ENCODE data around the gene DCPS.

GRCh38 chr11:126317756-126318573 is 14.1 kb downstream of the DCPS start:
- TF ChIP-seq CTCF (IDR thresholded peaks at IDR 0.05) (no peak), POLR2AphosphoS5 (IDR thresholded peaks at IDR 0.05; ENCODE audit: low read depth, low read length) (no peak), SIN3A (IDR thresholded peaks at IDR 0.05; ENCODE audit: borderline replicate concordance, insufficient read depth, low read depth, low read length) (no peak), REST (IDR thresholded peaks at IDR 0.05; ENCODE audit: insufficient read depth in 1 of 2, low read depth in 2 of 2, low read length in 1 of 2) (no peak)
